PC-3 (cell line): Measurements from ENCODE around the gene TDRD12.
A peak's percentile ranks its signal among the peaks of the same experiment; 100 is the strongest.

Experiments used
- EZH2 ChIP-seq: fragments of 300-600 bp; sonication (generic); IDR thresholded peaks from one replicate; pipeline ENCODE4 v1.6.1; 2017; ENCODE audit warnings: antibody characterized with exemption, mild to moderate bottlenecking, low read length; ENCODE audit not compliant: unreplicated experiment
- TF ChIP-seq, protein P1 (sequence below): fragments of 300-600 bp; sonication (generic); conservative IDR thresholded peaks from 2 replicates; pipeline ENCODE4 v1.5.1; 2017; ENCODE audit warnings: antibody characterized with exemption, low read depth, mild to moderate bottlenecking, low read length

- TF ChIP-seq, protein P1, sequence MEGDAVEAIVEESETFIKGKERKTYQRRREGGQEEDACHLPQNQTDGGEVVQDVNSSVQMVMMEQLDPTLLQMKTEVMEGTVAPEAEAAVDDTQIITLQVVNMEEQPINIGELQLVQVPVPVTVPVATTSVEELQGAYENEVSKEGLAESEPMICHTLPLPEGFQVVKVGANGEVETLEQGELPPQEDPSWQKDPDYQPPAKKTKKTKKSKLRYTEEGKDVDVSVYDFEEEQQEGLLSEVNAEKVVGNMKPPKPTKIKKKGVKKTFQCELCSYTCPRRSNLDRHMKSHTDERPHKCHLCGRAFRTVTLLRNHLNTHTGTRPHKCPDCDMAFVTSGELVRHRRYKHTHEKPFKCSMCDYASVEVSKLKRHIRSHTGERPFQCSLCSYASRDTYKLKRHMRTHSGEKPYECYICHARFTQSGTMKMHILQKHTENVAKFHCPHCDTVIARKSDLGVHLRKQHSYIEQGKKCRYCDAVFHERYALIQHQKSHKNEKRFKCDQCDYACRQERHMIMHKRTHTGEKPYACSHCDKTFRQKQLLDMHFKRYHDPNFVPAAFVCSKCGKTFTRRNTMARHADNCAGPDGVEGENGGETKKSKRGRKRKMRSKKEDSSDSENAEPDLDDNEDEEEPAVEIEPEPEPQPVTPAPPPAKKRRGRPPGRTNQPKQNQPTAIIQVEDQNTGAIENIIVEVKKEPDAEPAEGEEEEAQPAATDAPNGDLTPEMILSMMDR = 0 out of 2 replicates have a peak, but pooled peaks have one; percentile 9
- no peak for TF ChIP-seq EZH2
Observed at GRCh38 chr19:32876236-32876918, 156.8 kb downstream of the TDRD12 start.
